Stomach (tissue), 4 donors: ENCODE measurements around the gene AIG1.

Experiments
- CTCF ChIP-seq, 7 experiments: fragments of 450-650 bp in 4 of 7; fragments of 200-600 bp in 3 of 7; sonication (generic) in 3 of 7; IDR thresholded peaks; one replicate each; pipeline ENCODE4 v1.5.1; 2016 to 2019; ENCODE audit warnings: antibody characterized with exemption in 7 of 7, control low read depth in 2 of 7, mild to moderate bottlenecking in 1 of 7
- EP300 ChIP-seq: sonication (generic); formaldehyde crosslinking; IDR thresholded peaks from one replicate; pipeline ENCODE4 v1.6.1; 2017; ENCODE audit warnings: antibody characterized with exemption
- POLR2A ChIP-seq, 4 donors: fragments of 450-650 bp; IDR thresholded peaks; one replicate each; pipeline ENCODE4 v1.6.1; 2016; ENCODE audit warnings: antibody characterized with exemption in 4 of 4, control low read depth in 2 of 4, mild to moderate bottlenecking in 1 of 4, moderate library complexity in 1 of 4
- POLR2AphosphoS5 ChIP-seq, 3 donors: sonication (generic); formaldehyde crosslinking; IDR thresholded peaks; one replicate each; pipeline ENCODE4 v1.6.1; 2016; ENCODE audit warnings: antibody characterized with exemption in 3 of 3

GRCh38 chr6:143251288-143251687 is 190.6 kb downstream of the AIG1 start:
- TF ChIP-seq CTCF (IDR thresholded peaks at IDR 0.05), result no peak
- no peak for TF ChIP-seq EP300
- no peak for TF ChIP-seq POLR2AphosphoS5 (IDR thresholded peaks at IDR 0.05)
- TF ChIP-seq POLR2A (IDR thresholded peaks at IDR 0.05), result no peak
